Mucosa of gallbladder (tissue), 1 donor: ENCODE results near the gene PPIL1. TPM values are rescaled to one million over a fixed set of nuclear protein-coding genes. Genes with fewer than 3 reads are reported as not detected.

ENCODE experiments used
- DNase-seq: peaks from one replicate; pipeline ENCODE4 v3.0.0-alpha.2; 2020; ENCODE audit warnings: low spot score
- total RNA-seq: library from RNA; stranded (reverse); gene quantifications from one replicate; pipeline ENCODE4 v1.2.1, GENCODE V29; 2021
- donor health status: DM: no; HTN: no; CAD: no.

PPIL1 gene
- total RNA-seq, 1 donor from 2014 or later: 16.0 TPM

DNA sequence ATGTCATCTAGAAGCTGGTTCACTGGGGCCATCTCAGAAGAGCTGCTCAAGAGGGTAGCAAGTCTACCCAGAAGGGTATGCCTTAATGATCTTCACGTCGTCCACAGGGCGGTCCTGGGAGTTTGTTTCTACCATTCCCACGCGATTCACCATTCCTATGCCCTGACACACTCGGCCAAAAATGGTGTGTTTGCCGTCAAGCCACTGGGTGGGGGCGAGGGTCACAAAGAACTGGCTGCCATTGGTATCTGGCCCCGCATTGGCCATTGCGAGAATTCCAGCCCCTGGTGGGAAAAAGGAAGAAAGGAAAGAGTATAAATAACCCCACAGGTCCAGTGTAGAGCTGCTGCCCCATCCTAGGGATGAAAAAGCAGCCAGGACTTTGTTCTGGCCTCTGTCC lies 18.9 kb downstream of the PPIL1 start:
- no peak for DNase-seq

DNA sequence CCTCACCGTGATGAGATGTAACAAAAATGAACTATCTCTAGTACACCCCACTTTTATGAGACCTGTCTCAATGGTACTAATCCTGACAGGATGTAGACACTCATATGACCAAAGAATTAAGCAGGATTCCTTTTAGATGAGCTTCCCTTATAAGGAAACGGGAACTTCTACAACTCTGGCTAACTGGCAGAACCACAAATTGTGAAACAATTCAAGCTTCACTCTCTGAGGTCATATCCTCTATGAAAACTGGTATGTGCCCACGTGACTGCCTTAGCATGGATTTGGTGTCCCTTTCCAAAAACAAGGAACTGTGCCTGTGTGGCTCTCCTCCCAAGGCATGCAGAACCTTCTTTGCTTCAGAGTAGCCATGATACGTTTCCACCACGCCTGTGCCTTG lies 21.3 kb downstream of the PPIL1 start:
- peak; percentile 56 for DNase-seq

DNA sequence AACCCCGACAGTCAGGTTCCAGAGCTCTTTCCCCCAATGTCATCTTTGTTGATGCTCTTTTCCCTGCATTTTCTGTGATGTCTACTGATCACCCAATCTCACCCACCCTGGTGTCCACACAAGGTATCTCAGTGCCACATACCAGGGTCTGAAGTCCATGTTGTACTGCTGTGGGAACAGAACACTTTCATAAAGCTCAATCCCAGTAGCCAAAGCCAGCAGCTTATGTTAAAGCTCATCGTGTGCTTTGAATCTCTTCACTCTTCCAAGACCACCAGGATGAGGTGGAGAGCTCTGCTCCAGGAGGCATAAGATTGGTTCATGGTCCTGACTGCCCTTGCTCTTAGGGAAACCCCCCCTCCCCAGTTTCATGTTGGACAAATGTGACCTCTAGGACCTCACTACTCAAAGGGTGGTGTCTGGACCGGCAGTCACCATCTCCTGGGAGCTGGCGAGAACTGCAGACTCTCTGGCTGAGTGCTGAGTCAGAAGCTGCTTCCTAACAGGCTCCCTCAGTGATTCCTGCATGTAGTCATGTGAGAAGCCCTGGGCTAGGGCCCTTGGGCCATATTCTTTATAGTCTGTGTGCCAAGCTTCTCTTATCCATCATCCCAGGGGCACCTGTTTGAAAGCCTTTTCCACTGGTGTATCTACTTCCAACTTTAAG lies 22.0 kb downstream of the PPIL1 start:
- no peak for DNase-seq

DNA sequence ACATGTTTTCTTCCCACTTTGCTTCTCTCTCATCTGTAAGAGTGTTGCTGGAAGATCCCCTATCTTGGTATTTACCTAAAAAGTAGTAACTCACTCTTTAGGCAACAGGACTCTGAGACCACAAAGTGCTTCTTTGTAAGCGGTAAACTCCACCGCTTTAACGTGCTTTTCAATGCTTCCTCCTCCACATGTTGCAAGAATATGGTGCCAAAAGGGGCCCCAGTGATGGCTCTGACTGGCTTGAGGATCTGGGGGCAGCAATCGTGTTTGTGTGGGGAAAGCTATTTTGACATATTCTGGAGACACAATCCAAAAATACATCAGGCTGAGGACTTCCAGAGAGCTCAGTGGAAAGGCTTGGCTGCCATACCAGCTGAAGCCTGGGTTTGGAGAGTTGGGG lies 23.0 kb downstream of the PPIL1 start:
- DNase-seq: no peak

DNA sequence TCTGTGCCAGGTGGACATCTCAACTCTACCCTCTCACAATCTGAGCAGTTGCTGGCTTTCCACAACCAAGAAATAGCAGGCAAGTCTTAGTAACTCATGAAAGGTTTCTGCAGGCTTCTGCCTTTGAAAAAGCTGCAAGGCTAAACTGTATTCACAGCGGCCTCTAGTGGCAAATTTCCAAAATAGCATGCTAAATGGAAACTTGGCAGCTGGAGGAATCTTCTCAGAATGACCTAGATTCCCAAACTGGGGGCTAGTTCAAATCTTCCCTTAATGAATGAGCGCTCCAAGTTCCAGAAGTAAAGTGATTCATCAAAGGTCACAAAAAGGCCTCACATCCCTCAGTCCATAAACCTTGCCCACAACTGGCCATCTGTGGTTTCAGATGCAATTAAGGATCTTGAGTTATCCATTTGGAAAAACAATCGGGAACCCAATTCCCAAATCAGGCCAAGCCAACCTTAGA lies 23.4 kb downstream of the PPIL1 start:
- DNase-seq: peak; percentile 74

DNA sequence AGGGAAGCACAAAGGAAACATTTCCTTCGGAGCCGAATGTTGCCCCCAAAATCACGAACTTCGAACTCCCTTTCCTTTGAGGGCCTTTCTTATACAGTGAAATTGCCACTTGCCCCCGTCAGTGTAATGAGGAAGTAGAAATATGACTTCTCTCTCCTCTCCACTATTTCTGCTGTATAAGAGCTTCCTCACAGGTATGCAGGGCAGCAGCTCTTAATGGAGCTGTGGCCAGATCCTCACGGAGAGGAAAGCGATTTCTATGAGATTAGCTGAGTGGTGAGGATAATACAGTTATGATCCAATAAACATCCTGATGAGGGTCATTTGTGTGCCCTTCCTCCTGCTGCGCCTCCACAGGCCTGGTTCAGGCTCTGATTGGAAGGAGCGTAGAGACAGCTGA lies 24.6 kb downstream of the PPIL1 start:
- DNase-seq: no peak

DNA sequence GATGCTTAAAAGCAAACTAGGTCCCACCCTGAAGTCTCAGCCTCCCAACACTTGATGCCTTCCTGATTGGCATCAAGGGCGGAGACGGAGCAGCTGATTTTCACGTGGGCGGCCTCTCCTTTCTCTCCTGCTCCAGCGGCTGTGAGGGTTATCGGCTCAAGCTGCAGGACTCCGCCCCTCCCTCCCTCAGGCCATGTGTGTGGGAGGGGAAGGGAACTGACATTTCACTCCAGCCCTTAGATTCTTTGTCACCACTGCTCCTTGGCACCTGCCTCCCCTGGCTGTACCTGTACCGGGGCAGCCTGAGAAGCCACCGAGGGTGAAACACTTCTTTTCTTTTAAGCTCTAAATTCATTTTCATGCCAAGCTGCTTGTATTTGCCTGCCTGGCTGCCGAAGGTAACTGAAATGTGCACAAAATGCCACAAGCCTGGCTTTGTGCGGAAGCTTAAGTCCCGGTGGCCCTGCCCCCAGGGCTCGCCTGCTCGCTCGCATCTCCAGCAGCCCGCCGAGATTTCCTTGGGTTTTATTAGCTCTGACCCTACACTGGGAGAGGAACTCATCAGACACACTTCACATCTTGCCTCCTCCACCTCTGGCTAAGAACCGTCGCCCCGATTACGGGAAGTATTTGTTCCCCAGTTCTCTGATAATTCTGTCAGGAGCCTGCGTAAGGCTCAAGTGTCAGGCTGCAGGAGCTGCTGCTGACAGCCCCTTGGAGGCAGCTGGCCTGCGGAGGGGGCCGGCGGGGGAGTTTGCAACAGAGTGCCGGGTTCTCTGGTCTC lies 25.8 kb downstream of the PPIL1 start:
- DNase-seq: peak; percentile 64

DNA sequence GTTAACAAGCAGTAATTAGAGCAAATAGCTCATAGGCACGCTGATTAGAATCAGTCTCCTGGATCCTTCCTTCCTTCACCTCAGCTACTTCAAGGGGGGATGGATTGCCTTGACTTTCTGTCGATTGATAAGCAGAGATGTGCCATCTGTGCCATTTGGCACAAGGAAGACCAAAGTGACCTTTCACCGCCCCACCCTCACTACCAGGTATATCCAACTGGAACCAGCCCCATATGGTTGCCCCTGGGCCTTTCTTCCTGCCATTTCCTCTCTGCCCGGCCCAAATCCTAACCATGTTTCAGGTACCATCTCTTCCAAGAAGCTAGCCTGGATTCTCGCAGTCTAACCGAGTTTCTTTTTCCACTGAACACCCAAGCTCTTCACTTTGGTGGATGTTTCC lies 26.6 kb downstream of the PPIL1 start:
- no peak for DNase-seq

DNA sequence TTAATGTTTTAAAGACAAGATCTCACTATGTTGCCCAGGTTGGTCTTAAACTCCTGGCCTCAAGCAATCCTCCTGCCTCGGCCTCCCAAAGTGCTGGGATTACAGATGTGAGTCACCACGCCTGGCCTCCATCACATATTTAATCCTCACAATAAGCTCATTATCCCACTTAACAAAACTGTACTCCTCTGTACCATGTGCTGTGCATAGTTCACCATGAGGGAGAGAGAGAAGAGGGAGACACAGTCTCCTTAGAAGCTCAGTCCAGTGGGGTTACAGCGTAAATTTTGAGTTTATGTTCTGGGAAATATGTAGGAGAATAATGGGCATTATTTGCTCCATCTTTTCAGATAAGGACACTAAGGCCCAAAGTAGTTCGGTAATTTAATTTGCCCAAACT lies 27.5 kb downstream of the PPIL1 start:
- DNase-seq: no peak

DNA sequence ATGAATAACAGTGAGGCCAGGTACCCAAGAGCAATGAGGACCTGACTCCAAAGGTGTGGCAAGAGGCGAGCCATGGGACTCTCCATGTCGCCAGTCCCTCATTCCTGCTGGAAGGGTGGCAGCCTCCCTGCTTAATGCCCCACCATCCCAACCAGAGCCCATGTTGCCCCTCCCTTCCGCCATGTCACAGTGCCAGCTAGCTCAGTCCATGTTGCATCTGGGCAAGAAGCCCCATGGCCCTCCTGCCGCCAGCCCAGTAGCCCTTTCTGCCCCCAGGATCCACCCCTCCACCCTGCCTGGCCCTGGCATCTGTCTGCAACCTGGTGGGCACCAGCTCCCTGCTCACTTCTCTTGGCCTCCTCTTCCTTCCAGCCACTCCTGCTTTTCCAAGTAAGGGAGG lies 29.4 kb downstream of the PPIL1 start:
- no peak for DNase-seq

DNA sequence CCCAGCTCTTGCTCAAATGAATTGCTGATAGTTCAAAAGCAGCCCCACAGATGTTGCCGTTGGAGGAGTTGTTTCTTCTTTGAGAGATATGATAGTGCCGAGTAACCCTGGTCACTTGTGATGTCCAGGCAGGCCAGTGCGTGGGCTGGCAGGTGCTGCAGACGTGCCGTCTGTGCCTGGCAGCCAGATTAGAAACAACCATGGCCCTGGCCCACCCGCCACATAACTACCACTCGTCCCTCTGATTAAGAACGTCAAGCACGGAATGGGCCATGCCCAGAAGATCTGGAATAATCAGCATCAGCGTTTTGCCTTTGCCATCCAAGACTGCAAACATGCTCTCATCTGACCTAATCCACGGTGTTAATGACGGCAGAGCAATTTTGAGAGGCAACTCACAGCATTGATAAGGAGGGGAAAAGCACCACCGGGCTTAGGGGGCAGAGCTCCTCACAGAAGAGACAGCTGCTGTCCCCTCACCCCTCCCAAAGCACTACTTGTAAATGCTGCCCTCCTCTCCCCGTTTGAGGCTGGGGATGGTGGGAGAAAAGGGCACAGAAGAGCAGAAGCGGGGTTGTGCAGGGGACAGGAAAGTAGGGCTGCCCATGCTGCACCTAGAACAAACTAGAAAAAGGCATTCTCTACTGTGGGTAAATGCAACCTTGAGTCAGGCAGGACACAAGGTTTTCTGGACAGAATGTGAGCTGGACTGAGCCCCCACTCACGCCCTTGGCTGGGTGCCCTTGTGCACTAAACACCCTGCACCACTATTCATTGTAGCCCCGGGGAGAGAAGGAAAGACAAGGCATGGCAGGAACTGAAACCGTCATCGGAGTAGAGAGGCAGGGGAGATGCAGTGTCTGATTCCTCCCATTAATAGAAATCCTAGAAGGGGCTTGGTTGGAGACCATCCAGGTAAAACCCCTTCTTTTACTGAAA lies 30.1 kb downstream of the PPIL1 start:
- DNase-seq: no peak

DNA sequence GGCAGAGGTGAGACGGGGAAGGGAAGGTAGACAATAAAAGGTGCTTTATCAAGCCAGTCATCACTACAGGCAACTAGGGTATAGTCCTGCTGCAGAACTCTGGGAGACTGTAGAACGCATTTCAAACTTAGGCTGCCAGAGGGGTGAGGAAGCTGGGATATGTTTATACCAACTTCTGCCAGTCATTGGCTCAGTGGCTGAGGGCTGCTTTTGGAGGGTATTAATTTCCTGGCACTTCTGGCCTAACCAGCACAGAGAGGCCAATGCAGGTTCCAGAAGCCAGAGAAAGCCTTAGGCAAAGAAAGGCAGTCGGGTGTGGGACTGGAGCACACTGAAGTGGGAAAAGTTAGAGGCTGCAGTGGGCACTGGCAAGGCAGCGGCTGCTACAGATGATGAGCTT lies 31.4 kb downstream of the PPIL1 start:
- DNase-seq: no peak

DNA sequence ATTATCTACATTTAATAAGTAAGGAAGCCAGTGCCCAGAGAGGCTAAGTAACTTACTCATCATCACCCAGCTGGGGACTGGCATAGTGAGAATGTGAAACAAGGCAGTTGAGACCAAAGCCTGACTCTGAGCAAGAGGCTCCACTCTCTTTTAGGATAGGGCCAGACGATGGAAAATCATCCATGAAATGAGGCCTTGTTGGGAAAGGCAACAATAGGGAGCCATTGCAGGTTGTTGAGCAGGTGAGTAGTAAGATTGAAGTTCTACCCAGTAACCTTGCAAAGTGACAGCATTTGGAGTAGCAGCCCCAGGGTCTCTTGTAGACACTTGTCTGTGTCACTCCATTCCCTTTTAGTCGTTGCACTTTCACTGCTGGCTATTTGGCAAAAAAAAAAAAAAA lies 32.8 kb downstream of the PPIL1 start:
- no peak for DNase-seq

DNA sequence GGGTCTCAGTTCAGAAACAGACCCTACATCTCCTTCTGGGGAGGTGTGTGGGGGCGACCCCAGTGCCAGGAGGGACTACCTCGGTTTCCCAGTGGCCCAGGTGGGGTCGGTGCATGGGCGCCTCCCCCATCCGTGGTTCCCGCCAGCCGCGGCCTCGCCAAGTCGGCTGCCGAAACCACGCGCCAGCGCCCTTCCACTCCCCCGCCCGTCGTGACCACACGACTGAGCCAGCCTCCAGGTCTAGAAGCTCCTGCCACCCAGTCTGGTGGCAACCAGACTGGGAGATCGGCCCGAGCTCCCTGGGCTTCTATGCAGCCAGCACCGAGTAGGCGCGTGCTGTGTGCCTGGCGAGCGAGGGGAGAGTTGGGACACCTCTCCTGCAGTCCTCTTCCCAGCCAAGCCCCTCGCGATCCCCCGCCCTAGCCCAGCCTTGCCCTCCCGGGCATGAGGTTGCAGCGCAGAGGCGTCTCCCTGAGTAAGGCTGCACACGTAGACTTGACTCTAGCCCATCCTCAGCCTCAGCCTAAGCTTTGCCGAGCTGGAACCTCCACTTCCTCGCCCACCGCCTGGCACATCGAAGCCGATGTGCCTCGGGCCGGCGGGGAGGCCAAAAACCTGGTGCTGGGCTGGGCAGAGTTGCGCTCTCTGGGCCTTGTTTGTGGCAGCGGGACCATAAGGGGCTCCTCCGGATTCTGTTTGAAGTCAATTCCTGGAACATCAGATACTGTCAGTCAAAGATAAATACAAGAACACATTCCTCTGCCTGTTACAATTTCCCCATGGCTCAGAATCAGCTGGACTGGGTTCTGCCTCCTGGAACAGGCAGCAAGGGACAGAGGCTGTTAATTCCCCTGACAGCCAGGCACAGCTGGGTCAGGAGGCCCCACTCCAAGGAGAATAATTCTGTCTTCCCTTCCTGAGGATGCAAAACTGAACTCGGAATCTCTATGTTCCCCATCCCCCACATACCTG lies 33.9 kb downstream of the PPIL1 start:
- DNase-seq: no peak

DNA sequence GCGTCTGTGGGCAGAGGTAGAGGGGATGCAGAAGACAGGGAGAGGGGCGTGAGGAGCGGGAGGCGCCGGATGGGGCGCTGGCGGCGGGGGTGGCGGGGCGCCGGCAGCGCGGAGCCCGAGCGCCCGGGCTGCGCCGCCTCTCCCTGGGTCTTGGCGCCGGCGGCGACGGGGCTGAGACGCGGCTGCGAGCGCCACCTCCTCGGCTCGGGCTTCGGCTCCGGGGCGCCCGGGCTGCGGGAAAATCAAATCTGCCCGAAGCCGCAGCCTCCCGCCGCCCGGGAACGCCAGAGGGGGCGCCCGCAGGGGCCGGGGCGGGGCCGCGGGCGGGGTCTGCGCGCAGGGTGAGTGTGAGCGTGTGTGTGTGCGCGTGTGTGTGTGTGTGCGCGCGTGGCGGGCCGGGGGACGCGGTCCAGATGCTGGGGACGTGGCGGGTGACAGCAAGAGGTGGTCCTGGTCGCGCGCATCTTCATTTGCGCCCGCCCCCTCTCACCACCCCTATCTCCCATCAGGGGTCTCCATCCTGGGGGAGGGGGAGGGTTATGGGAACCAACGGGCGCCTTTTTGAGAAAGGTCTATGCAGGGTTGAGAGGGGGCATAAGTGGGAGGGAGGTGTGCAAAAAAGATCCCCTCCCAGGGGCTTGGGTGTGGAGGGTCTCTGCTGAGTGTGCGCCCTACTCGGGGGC lies 34.7 kb downstream of the PPIL1 start:
- no peak for DNase-seq

DNA sequence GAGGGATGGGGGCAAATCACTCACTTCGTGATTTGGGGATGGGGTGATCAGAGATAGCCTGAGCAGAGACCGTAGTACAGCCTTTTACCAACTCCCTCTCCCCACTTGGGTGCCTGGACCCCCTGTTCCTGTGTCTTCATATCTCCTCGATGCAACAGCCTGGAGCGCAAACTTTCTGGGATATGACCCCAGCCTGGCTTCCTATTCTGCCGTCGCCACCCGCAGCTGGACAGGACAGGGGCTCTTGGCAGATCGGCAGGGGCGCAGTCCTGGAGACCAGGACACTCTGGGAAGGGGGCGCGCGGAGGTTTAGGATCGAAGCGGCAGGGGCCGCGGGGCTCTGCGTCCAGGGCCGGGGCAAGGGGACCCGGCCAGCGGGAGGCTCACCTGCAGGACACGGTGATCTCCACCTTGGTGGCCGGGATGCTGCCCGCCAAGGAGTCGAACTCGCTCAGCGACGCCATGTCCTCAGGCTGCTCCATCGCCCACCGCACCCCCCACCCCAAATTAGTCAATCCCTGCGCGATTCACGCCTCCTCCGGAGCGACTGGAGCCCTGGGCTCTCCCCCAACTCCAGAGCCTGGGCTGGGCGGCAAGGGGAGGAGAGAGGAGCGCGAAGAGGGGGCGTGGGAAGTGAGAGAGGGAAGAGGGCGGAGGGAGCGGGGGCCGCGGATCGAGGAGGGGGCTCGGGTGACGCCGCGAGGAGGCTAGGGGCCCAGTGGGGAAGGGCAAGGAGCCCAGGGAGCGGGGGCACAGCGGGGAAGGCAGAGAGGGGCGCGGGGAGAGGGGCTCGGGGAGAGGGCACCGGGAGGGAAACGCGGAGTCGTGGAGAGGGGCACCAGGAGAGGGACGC lies 35.5 kb downstream of the PPIL1 start, which contains the start of gene CPNE5:
CPNE5 (minus strand) TSS at position 549 of the 853 bp plus-strand sequence; CDS start at position 482, 67 bp downstream.
- DNase-seq: no peak

DNA sequence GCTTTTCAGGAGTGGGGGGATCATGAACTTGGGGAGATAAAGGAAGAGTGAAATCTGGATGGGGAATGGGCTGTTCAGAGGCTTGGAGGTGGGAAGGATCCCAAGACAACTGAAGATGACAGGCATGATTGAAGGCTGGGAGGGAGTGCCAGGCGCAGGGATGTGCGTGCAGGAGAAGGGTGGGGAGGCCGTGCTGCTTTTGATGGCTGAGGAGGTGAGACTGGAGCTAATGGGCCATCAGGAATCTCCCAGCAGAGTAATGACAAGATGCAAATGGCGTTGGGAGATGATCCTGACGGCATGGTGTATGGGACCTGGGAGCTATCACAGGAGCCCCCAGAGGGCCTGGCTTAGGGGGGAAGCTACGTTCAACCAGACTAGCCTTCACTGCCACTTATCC lies 36.9 kb downstream of the PPIL1 start:
- no peak for DNase-seq

DNA sequence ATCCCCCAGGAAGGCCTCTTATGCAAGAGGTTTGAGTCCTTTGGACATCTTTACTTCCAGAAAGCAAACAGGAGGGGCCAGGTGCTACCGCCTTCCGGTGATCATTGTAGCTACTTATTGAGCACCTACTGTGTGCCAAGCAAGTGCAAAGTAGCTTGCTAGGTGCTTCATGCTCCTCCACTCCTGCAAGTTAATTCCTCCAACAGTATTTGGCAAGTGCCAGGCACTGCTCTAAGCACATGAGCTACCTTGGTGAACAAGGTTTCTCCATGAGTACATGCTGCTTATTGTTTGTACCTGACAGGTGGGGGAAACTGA lies 37.6 kb downstream of the PPIL1 start:
- DNase-seq: no peak
